ENCODE data around the gene SCUBE2. TPM values are rescaled to one million over a fixed set of nuclear protein-coding genes. Genes with fewer than 3 reads are reported as not detected.
"Not testable (repeated sequence)": the region's sequence is repeated elsewhere in the genome, so short reads cannot be mapped to it uniquely, and the experiment has no call there.

The SCUBE2 gene
- total and polyA plus RNA-seq, 12 donors = 1.9 to 47.6 (median 4.1) TPM

DNA sequence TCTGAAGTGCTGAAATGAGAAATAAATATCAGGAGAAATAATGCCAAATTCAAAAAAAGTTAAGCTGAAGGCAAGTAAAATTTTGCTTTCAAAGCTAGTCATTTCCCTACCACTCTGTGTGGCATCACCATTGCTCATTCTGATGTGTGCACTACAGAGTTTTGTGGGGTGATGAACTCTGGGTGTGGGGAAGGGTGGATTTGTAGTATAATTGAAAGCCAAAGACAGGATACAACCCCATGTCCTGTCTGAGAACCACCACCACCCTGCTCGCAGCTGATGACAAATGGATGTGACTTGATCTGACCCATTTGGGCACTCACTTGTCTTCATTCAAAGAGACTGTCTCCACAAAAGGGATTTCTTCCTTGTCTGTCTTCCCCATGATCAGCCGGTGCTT lies 107.8 kb downstream of the SCUBE2 start:
- H3K27ac ChIP-seq = no peak overlapping the region
- H3K9me3 ChIP-seq (replicated peaks in 1 of 3) = no peaks in the 10 kb centered on the region
- no peak overlapping the region for H3K4me3 ChIP-seq
- no peaks in the 10 kb centered on the region for H3K36me3 ChIP-seq (replicated peaks in 1 of 2)
- H3K4me1 ChIP-seq (replicated peaks in 1 of 2) = no peaks in the 10 kb centered on the region
- intact Hi-C loops (cut with DNase I) = no loop called here
- TF ChIP-seq, protein P1, sequence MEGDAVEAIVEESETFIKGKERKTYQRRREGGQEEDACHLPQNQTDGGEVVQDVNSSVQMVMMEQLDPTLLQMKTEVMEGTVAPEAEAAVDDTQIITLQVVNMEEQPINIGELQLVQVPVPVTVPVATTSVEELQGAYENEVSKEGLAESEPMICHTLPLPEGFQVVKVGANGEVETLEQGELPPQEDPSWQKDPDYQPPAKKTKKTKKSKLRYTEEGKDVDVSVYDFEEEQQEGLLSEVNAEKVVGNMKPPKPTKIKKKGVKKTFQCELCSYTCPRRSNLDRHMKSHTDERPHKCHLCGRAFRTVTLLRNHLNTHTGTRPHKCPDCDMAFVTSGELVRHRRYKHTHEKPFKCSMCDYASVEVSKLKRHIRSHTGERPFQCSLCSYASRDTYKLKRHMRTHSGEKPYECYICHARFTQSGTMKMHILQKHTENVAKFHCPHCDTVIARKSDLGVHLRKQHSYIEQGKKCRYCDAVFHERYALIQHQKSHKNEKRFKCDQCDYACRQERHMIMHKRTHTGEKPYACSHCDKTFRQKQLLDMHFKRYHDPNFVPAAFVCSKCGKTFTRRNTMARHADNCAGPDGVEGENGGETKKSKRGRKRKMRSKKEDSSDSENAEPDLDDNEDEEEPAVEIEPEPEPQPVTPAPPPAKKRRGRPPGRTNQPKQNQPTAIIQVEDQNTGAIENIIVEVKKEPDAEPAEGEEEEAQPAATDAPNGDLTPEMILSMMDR (IDR thresholded peaks at IDR 0.05) = no peak
- no peak for TF ChIP-seq POLR2A (IDR thresholded peaks at IDR 0.05)
- no peak for DNase-seq
- no peaks in the 10 kb centered on the region for H3K27me3 ChIP-seq
- 63 to 87% (median 82%) methylated on average over 2 of the region's 2 CpGs for WGBS, 4 donors

DNA sequence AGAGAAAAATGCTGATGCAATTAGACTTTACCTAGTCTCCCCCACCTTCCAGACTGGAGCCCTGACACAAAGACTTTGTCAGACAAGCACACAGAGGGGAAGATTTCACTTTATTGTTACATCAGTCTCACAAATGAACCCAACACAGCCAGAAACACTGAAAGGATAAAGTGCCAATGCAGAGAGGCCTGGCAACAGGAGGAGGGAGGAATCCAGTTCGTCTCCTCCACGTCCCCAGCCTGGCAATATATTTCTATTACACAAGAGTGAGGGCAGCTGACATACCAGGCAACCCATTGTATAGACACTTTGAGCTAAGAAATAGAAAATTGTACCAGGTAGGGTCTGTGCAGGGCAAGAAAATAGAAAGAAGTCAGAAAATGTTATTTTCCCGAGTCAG lies 110.9 kb downstream of the SCUBE2 start:
- DNase-seq = no peak
- intact Hi-C loops (cut with DNase I) = no loop called here
- H3K4me1 ChIP-seq (replicated peaks in 1 of 2) = no peaks in the 10 kb centered on the region
- TF ChIP-seq, protein P1 (IDR thresholded peaks at IDR 0.05) = no peak
- TF ChIP-seq POLR2A (IDR thresholded peaks at IDR 0.05) = no peak
- no peaks in the 10 kb centered on the region for H3K27me3 ChIP-seq
- H3K9me3 ChIP-seq (replicated peaks in 1 of 3) = no peaks in the 10 kb centered on the region
- no peaks in the 10 kb centered on the region for H3K36me3 ChIP-seq (replicated peaks in 1 of 2)
- no peak overlapping the region for H3K4me3 ChIP-seq
- no peak overlapping the region for H3K27ac ChIP-seq
- 83 to 89% (median 86%) methylated on average over 3 of the region's 3 CpGs for WGBS, 4 donors

DNA sequence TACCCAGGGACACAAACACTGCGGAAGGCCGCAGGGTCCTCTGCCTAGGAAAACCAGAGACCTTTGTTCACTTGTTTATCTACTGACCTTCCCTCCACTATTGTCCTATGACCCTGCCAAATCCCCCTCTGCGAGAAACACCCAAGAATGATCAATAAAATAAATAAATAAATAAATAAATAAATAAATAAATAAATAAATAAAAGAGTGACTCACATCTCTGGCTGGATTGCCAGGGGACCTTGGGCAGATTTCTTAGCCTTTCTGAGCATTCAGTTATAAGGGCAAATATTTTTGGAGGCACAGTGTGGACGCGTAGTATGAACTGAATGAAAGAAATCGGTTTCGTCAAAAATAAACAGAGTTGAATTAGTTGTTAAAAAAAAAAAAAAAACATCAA lies 112.0 kb downstream of the SCUBE2 start:
- H3K27me3 ChIP-seq; H3K36me3 ChIP-seq (replicated peaks in 1 of 2); intact Hi-C loops (cut with DNase I); H3K9me3 ChIP-seq (replicated peaks in 1 of 3); H3K27ac ChIP-seq; DNase-seq; H3K4me1 ChIP-seq (replicated peaks in 1 of 2); H3K4me3 ChIP-seq: not testable (repeated sequence)
- 44 to 68% (median 51%) methylated on average over 5 of the region's 7 CpGs for WGBS, 4 donors

DNA sequence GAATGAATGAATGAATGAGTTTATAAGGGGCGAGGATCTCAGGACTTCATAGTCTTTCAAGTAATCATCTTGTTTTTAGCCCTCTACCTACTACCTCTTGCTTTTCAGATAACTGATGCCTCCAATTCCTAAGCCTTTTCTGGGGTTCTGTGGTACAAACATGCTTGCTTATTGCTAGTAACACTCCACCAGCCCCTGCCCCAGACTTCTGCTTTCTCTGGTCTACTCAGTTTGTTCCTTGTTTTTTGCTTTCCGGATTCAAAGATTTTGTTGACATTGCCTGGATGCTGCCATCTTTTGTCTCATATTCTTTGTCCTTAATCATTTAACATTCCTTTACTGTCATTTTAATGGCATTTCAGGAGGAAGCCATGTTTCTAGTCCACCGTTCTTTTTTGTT lies 118.3 kb downstream of the SCUBE2 start:
- Histone ChIP-seq H3K27ac (no peak overlapping the region), H3K27me3 (no peaks in the 10 kb centered on the region), H3K4me3 (no peak overlapping the region), H3K4me1 (replicated peaks in 1 of 2) (no peaks in the 10 kb centered on the region), H3K36me3 (replicated peaks in 1 of 2) (no peaks in the 10 kb centered on the region), H3K9me3 (replicated peaks in 1 of 3) (no peaks in the 10 kb centered on the region)
- intact Hi-C loops (cut with DNase I) = no loop called here
- WGBS, 4 donors = 68 to 75% (median 73%) methylated on average over 3 of the region's 3 CpGs
- TF ChIP-seq POLR2A (IDR thresholded peaks at IDR 0.05) = no peak
- TF ChIP-seq, protein P1 (IDR thresholded peaks at IDR 0.05) = no peak
- DNase-seq = no peak

DNA sequence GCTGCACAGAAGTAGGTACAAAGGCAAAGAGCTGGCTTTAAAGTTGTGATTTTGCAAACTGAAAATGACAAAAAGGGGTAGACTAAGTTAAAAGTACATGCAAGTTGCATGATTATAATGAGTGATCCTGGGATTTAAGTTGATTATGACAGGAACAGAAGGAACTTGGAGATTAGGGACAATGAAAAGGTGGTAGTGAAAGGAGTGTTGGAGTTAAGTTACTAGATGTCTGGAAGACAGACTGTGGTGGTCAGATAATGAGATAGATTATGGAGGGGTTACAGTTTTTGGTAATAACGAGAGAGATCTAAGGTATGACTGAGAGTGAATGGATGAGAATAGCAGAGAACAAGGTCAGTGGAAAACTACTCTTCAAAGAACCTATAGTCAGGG lies 119.5 kb downstream of the SCUBE2 start:
- DNase-seq = no peak
- H3K27ac ChIP-seq = no peak overlapping the region
- no peak overlapping the region for H3K4me3 ChIP-seq
- no peaks in the 10 kb centered on the region for H3K4me1 ChIP-seq (replicated peaks in 1 of 2)
- no peaks in the 10 kb centered on the region for H3K27me3 ChIP-seq
- intact Hi-C loops (cut with DNase I) = no loop called here
- H3K9me3 ChIP-seq (replicated peaks in 1 of 3) = no peaks in the 10 kb centered on the region
- 45 to 65% (median 57%) methylated on average over 1 of the region's 1 CpG for WGBS, 4 donors
- no peaks in the 10 kb centered on the region for H3K36me3 ChIP-seq (replicated peaks in 1 of 2)
- TF ChIP-seq, protein P1 (IDR thresholded peaks at IDR 0.05) = no peak
- no peak for TF ChIP-seq POLR2A (IDR thresholded peaks at IDR 0.05)
